ENCODE measurements around the gene ANO5.

ANO5 gene

GRCh38 chr11:22197139-22198005 lies 4.5 kb downstream of the ANO5 start:
- Histone ChIP-seq H3K36me3 (ENCODE audit: control insufficient read depth, insufficient read depth, low read length) (no peaks in the 10 kb centered on the region), H3K9me3 (ENCODE audit: control insufficient read depth, low read length) (no peaks in the 10 kb centered on the region), H3K27me3 (ENCODE audit: control insufficient read depth, insufficient read depth, low read length, poor library complexity, severe bottlenecking) (peaks cover 5% of the 10 kb centered on the region), H3K27ac (ENCODE audit: insufficient read depth, low read depth, low read length, poor library complexity, severe bottlenecking) (no peak overlapping the region), H3K4me3 (ENCODE audit: insufficient read depth, low read depth, low read length) (no peak overlapping the region), H3K4me1 (ENCODE audit: control insufficient read depth, insufficient read depth, low read length) (no peaks in the 10 kb centered on the region)
- WGBS, 2 experiments: 93% methylated on average over 4 of the region's 4 CpGs

- Histone ChIP-seq H3K9me3 (ENCODE audit: control insufficient read depth, low read length) (no peaks in the 10 kb centered on the region), H3K27me3 (ENCODE audit: control insufficient read depth, insufficient read depth, low read length, poor library complexity, severe bottlenecking) (peaks cover under 1% of the 10 kb centered on the region), H3K4me3 (ENCODE audit: insufficient read depth, low read depth, low read length) (no peak overlapping the region), H3K4me1 (ENCODE audit: control insufficient read depth, insufficient read depth, low read length) (no peaks in the 10 kb centered on the region), H3K36me3 (ENCODE audit: control insufficient read depth, insufficient read depth, low read length) (no peaks in the 10 kb centered on the region), H3K27ac (ENCODE audit: insufficient read depth, low read depth, low read length, poor library complexity, severe bottlenecking) (no peak overlapping the region)
Measured at GRCh38 chr11:22199243-22199642, 6.4 kb downstream of the ANO5 start.

DNA sequence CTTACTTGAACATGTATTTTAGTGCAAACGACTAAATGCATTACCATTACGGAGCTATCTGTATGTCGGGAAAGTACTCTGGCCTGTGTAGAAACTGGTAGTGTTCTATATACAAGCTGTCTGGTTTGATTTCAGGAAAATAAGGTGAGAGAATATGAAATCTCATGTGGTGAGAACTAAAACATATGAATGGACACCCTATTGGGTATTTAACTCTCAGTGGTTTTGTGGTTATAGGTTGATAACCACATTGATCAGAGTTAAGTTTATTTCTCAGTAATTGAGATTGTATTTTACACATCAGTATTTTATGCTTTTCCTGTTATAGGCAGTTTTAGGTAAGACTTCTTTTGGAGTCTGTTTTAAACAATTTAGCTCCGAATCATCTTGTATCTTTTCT lies 10.4 kb downstream of the ANO5 start:
- Histone ChIP-seq H3K27me3 (ENCODE audit: control insufficient read depth, insufficient read depth, low read length, poor library complexity, severe bottlenecking) (no peaks in the 10 kb centered on the region), H3K36me3 (ENCODE audit: control insufficient read depth, insufficient read depth, low read length) (no peaks in the 10 kb centered on the region), H3K9me3 (ENCODE audit: control insufficient read depth, low read length) (no peaks in the 10 kb centered on the region), H3K4me1 (ENCODE audit: control insufficient read depth, insufficient read depth, low read length) (no peaks in the 10 kb centered on the region), H3K4me3 (ENCODE audit: insufficient read depth, low read depth, low read length) (no peak overlapping the region), H3K27ac (ENCODE audit: insufficient read depth, low read depth, low read length, poor library complexity, severe bottlenecking) (no peak overlapping the region)
- WGBS, 2 experiments: 97 to 99% methylated on average over 3 of the region's 4 CpGs

GRCh38 chr11:22207162-22207561 lies 14.3 kb downstream of the ANO5 start:
- no peaks in the 10 kb centered on the region for H3K9me3 ChIP-seq (ENCODE audit: control insufficient read depth, low read length)
- H3K36me3 ChIP-seq (ENCODE audit: control insufficient read depth, insufficient read depth, low read length): no peaks in the 10 kb centered on the region
- H3K27ac ChIP-seq (ENCODE audit: insufficient read depth, low read depth, low read length, poor library complexity, severe bottlenecking): no peak overlapping the region
- H3K4me3 ChIP-seq (ENCODE audit: insufficient read depth, low read depth, low read length): no peak overlapping the region
- H3K27me3 ChIP-seq (ENCODE audit: control insufficient read depth, insufficient read depth, low read length, poor library complexity, severe bottlenecking): no peaks in the 10 kb centered on the region
- no peaks in the 10 kb centered on the region for H3K4me1 ChIP-seq (ENCODE audit: control insufficient read depth, insufficient read depth, low read length)

GRCh38 chr11:22208151-22208858 lies 15.4 kb downstream of the ANO5 start:
- no peak overlapping the region for H3K4me3 ChIP-seq (ENCODE audit: insufficient read depth, low read depth, low read length)
- H3K36me3 ChIP-seq (ENCODE audit: control insufficient read depth, insufficient read depth, low read length): no peaks in the 10 kb centered on the region
- no peaks in the 10 kb centered on the region for H3K4me1 ChIP-seq (ENCODE audit: control insufficient read depth, insufficient read depth, low read length)
- no peak overlapping the region for H3K27ac ChIP-seq (ENCODE audit: insufficient read depth, low read depth, low read length, poor library complexity, severe bottlenecking)
- H3K9me3 ChIP-seq (ENCODE audit: control insufficient read depth, low read length): no peaks in the 10 kb centered on the region
- 92 to 96% methylated on average over 2 to 3 of the region's 3 CpGs for WGBS, 2 experiments
- H3K27me3 ChIP-seq (ENCODE audit: control insufficient read depth, insufficient read depth, low read length, poor library complexity, severe bottlenecking): no peaks in the 10 kb centered on the region

DNA sequence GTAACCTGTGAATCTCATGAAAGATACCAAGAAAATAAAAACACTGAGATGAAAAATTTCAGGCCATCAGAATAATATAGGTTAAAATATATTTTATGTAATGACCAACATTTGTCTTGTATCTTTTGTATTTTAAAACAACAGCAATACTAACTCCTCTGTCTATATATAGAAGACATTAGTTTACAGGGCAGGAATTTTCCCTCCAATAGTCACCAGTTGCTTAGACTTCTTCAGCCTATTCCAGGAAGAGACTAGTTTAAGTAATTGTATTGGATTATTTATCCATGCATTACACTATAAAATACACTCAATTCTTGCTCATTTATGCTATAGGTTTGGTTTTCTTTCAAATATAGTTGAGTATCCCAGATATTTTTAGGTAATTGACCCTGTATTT lies 24.1 kb downstream of the ANO5 start:
- H3K27me3 ChIP-seq (ENCODE audit: control insufficient read depth, insufficient read depth, low read length, poor library complexity, severe bottlenecking): no peaks in the 10 kb centered on the region
- H3K27ac ChIP-seq (ENCODE audit: insufficient read depth, low read depth, low read length, poor library complexity, severe bottlenecking): no peak overlapping the region
- H3K9me3 ChIP-seq (ENCODE audit: control insufficient read depth, low read length): no peaks in the 10 kb centered on the region
- no peaks in the 10 kb centered on the region for H3K36me3 ChIP-seq (ENCODE audit: control insufficient read depth, insufficient read depth, low read length)
- H3K4me3 ChIP-seq (ENCODE audit: insufficient read depth, low read depth, low read length): no peak overlapping the region
- H3K4me1 ChIP-seq (ENCODE audit: control insufficient read depth, insufficient read depth, low read length): no peaks in the 10 kb centered on the region

DNA sequence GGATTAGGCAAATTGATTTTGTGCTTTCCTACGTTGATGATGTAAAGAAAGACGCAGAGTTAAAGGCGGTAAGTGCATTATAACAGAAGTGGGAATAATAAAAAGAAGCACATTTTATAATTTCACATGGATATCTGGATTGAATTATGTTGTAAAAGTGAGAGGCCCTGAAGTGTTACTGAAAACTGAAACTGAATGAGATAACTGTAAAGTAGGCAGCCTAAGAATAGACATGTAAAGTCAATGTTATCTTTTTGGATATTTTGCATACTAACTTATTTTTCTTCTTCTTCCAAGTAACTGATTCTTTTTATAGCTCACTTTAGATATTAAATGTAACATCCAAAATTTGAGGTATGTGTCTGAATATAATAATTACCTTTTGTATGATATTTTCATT lies 28.3 kb downstream of the ANO5 start:
- H3K9me3 ChIP-seq (ENCODE audit: control insufficient read depth, low read length): no peaks in the 10 kb centered on the region
- 94 to 95% methylated on average over 3 of the region's 3 CpGs for WGBS, 2 experiments
- H3K4me3 ChIP-seq (ENCODE audit: insufficient read depth, low read depth, low read length): no peak overlapping the region
- no peaks in the 10 kb centered on the region for H3K4me1 ChIP-seq (ENCODE audit: control insufficient read depth, insufficient read depth, low read length)
- no peaks in the 10 kb centered on the region for H3K36me3 ChIP-seq (ENCODE audit: control insufficient read depth, insufficient read depth, low read length)
- no peak overlapping the region for H3K27ac ChIP-seq (ENCODE audit: insufficient read depth, low read depth, low read length, poor library complexity, severe bottlenecking)
- no peaks in the 10 kb centered on the region for H3K27me3 ChIP-seq (ENCODE audit: control insufficient read depth, insufficient read depth, low read length, poor library complexity, severe bottlenecking)

DNA sequence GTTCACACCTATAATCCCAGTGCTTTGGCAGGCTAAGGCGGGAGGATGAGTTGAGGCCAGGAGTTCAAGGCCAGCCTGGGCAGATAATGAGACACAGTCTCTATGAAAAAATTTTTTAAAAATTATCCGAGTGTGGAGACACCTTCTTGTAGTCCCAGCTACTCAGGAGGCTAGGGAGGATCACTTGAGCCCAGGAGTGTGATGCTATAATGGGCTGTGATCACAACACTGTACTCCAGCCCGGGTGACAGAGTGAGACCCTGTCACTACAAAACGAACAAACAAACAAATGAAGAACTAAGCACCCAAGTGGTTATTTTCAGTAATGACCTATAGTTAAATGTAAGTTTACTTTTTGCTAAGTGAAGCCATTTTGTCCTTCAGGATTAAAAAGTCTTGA lies 32.3 kb downstream of the ANO5 start:
- Histone ChIP-seq H3K27ac (ENCODE audit: insufficient read depth, low read depth, low read length, poor library complexity, severe bottlenecking) (no peak overlapping the region), H3K36me3 (ENCODE audit: control insufficient read depth, insufficient read depth, low read length) (no peaks in the 10 kb centered on the region), H3K27me3 (ENCODE audit: control insufficient read depth, insufficient read depth, low read length, poor library complexity, severe bottlenecking) (no peaks in the 10 kb centered on the region), H3K4me3 (ENCODE audit: insufficient read depth, low read depth, low read length) (no peak overlapping the region), H3K9me3 (ENCODE audit: control insufficient read depth, low read length) (no peaks in the 10 kb centered on the region), H3K4me1 (ENCODE audit: control insufficient read depth, insufficient read depth, low read length) (no peaks in the 10 kb centered on the region)
- 93% methylated on average over 4 of the region's 4 CpGs for WGBS, 2 experiments

DNA sequence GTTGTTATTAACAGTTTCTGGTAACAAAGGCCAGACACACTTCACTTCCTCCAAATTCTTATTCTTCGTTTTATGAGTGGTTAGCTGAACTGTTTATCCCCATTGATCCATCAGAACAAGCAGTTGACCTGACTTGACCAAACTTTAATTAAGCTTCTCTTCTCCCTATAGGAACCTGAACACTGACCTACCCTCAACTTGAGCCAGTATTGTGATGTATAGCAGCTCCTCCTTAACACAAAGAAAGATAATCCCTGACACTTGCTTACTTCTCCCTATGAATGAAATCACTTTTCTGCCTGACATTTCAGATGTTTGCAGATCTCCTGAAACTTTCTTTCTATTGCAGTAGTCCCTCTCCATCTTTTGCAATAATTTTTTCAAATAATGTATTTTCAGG lies 41.9 kb downstream of the ANO5 start:
- Histone ChIP-seq H3K9me3 (ENCODE audit: control insufficient read depth, low read length) (no peaks in the 10 kb centered on the region), H3K36me3 (ENCODE audit: control insufficient read depth, insufficient read depth, low read length) (no peaks in the 10 kb centered on the region), H3K27me3 (ENCODE audit: control insufficient read depth, insufficient read depth, low read length, poor library complexity, severe bottlenecking) (no peaks in the 10 kb centered on the region), H3K4me1 (ENCODE audit: control insufficient read depth, insufficient read depth, low read length) (no peaks in the 10 kb centered on the region), H3K27ac (ENCODE audit: insufficient read depth, low read depth, low read length, poor library complexity, severe bottlenecking) (no peak overlapping the region), H3K4me3 (ENCODE audit: insufficient read depth, low read depth, low read length) (no peak overlapping the region)
- WGBS, 2 experiments: 0% methylated on average over 1 of the region's 1 CpG

- 11 to 17% methylated on average over 3 to 4 of the region's 4 CpGs for WGBS, 2 experiments
Measured at GRCh38 chr11:22244986-22245592, 52.2 kb downstream of the ANO5 start.

More at GRCh38 chr11:22244986-22245592, 52.2 kb downstream of the ANO5 start:
- Histone ChIP-seq H3K27me3 (ENCODE audit: control insufficient read depth, insufficient read depth, low read length, poor library complexity, severe bottlenecking) (no peaks in the 10 kb centered on the region), H3K36me3 (ENCODE audit: control insufficient read depth, insufficient read depth, low read length) (no peaks in the 10 kb centered on the region), H3K4me3 (ENCODE audit: insufficient read depth, low read depth, low read length) (no peak overlapping the region), H3K27ac (ENCODE audit: insufficient read depth, low read depth, low read length, poor library complexity, severe bottlenecking) (no peak overlapping the region), H3K9me3 (ENCODE audit: control insufficient read depth, low read length) (no peaks in the 10 kb centered on the region), H3K4me1 (ENCODE audit: control insufficient read depth, insufficient read depth, low read length) (no peaks in the 10 kb centered on the region)
